Osteoblast (primary cell): ENCODE data around the gene TMEM69. TPM values are rescaled to one million over a fixed set of nuclear protein-coding genes. Genes with fewer than 3 reads are reported as not detected.
"Not testable (repeated sequence)": the region's sequence is repeated elsewhere in the genome, so short reads cannot be mapped to it uniquely, and the experiment has no call there.

ENCODE experiments used
- DNase-seq: peaks from one replicate; pipeline ENCODE4 v3.0.0; 2011; ENCODE audit warnings: low spot score, mixed read lengths; ENCODE audit not compliant: insufficient read length; ENCODE audit errors: missing footprints
- H2AFZ ChIP-seq: 2 replicates; pipeline ENCODE4 v1.6.0; 2011; ENCODE audit warnings: mild to moderate bottlenecking, low read length
- H3K27ac ChIP-seq: 2 replicates; pipeline ENCODE4 v1.5.1; 2011; ENCODE audit warnings: mild to moderate bottlenecking, low read depth, low read length, moderate library complexity
- H3K27me3 ChIP-seq: 2 replicates; pipeline ENCODE4 v1.6.0; 2012; ENCODE audit warnings: mild to moderate bottlenecking, control low read depth, inconsistent platforms, low read length, moderate library complexity; ENCODE audit not compliant: insufficient read depth
- H3K36me3 ChIP-seq: 2 replicates; pipeline ENCODE4 v1.5.1; 2011; ENCODE audit warnings: mild to moderate bottlenecking, low read length, control low read depth, moderate library complexity; ENCODE audit not compliant: insufficient read depth
- H3K4me1 ChIP-seq: 2 replicates; pipeline ENCODE4 v1.5.1; 2011; ENCODE audit warnings: mild to moderate bottlenecking, low read length, control low read depth, moderate library complexity; ENCODE audit not compliant: insufficient read depth
- H3K4me2 ChIP-seq: 2 replicates; pipeline ENCODE4 v1.6.0; 2011; ENCODE audit warnings: mild to moderate bottlenecking, low read length; ENCODE audit not compliant: insufficient read depth
- H3K4me3 ChIP-seq: fragments of 200-600 bp; sonication (generic); 3 replicates; pipeline ENCODE4 v1.5.1; 2012; ENCODE audit warnings: mild to moderate bottlenecking, low read length, inconsistent platforms; ENCODE audit not compliant: insufficient read depth
- H3K79me2 ChIP-seq: 2 replicates; pipeline ENCODE4 v1.6.0; 2012; ENCODE audit warnings: mild to moderate bottlenecking, low read length, control low read depth, inconsistent platforms; ENCODE audit not compliant: insufficient read depth
- H3K9me3 ChIP-seq: 2 replicates; pipeline ENCODE4 v1.5.1; 2011; ENCODE audit warnings: low read depth, low read length, control low read depth
- H4K20me1 ChIP-seq: 2 replicates; pipeline ENCODE4 v1.6.0; 2012; ENCODE audit warnings: mild to moderate bottlenecking, low read length, control low read depth; ENCODE audit not compliant: insufficient read depth
- CTCF ChIP-seq: IDR thresholded peaks from 2 replicates; pipeline ENCODE4 v1.5.1; 2011; ENCODE audit warnings: mild to moderate bottlenecking, low read depth, low read length, moderate library complexity; ENCODE audit errors: extremely low read depth
- total RNA-seq: library from RNA; depleted of rRNA; stranded (reverse); fragments of >200 nt; gene quantifications from 2 replicates; pipeline ENCODE4 v1.2.3, GENCODE V29; 2012

The TMEM69 gene
- total RNA-seq, 1 donor: 10.5 TPM

- peak overlapping the region; percentile 95 for H2AFZ ChIP-seq
- H3K4me1 ChIP-seq: peaks cover 28% of the 10 kb centered on the region
- peak overlapping the region; percentile 95 for H3K27ac ChIP-seq
These were observed 2.5 kb upstream of the TMEM69 start for GRCh38 chr1:45685308-45686014.

GRCh38 chr1:45686015-45686287 lies 2.0 kb upstream of the TMEM69 start:
- Histone ChIP-seq H3K79me2 (peaks cover 84% of the 10 kb centered on the region), H3K4me3 (peak overlapping the region; percentile 99), H3K4me2 (peak overlapping the region; percentile 75), H3K36me3 (no peaks in the 10 kb centered on the region), H3K4me1 (peaks cover 25% of the 10 kb centered on the region), H3K9me3 (no peaks in the 10 kb centered on the region), H2AFZ (peak overlapping the region; percentile 95), H4K20me1 (peaks cover 42% of the 10 kb centered on the region), H3K27me3 (no peaks in the 10 kb centered on the region), H3K27ac (peak overlapping the region; percentile 95)
- no peak for DNase-seq
- TF ChIP-seq CTCF: no peak

More at GRCh38 chr1:45685308-45686014, 2.5 kb upstream of the TMEM69 start:
- H4K20me1 ChIP-seq: peaks cover 47% of the 10 kb centered on the region
- H3K9me3 ChIP-seq: no peaks in the 10 kb centered on the region
- H3K79me2 ChIP-seq: peaks cover 84% of the 10 kb centered on the region
- DNase-seq: peak; percentile 70
- H3K4me2 ChIP-seq: peak overlapping the region; percentile 75
- peak overlapping the region; percentile 99 for H3K4me3 ChIP-seq
- H3K36me3 ChIP-seq: no peaks in the 10 kb centered on the region
- TF ChIP-seq CTCF: no peak
- no peaks in the 10 kb centered on the region for H3K27me3 ChIP-seq

GRCh38 chr1:45686288-45687013 lies 1.5 kb upstream of the TMEM69 start, which contains the start of gene GPBP1L1:
GPBP1L1 (minus strand) TSS chr1:45686533; CDS start chr1:45659087, 27,446 bp downstream.
- Histone ChIP-seq H3K27ac (peak within 1 kb of the TSS; percentile 95), H2AFZ (peak within 1 kb of the TSS; percentile 96), H3K4me2 (peak within 1 kb of the TSS; percentile 75), H4K20me1 (peaks cover 37% of the 10 kb centered on the region), H3K79me2 (peaks cover 84% of the 10 kb centered on the region), H3K27me3 (no peaks in the 10 kb centered on the region), H3K9me3 (no peaks in the 10 kb centered on the region), H3K36me3 (no peaks in the 10 kb centered on the region), H3K4me3 (peak within 1 kb of the TSS; percentile 99), H3K4me1 (peaks cover 25% of the 10 kb centered on the region)
- TF ChIP-seq CTCF: no peak
- peak; percentile 97 for DNase-seq

GRCh38 chr1:45687014-45687753 lies 797 bp upstream of the TMEM69 start:
- peak; percentile 98 for DNase-seq
- H3K4me2 ChIP-seq: peak overlapping the region; percentile 75
- H3K9me3 ChIP-seq: no peaks in the 10 kb centered on the region
- no peaks in the 10 kb centered on the region for H3K36me3 ChIP-seq
- H2AFZ ChIP-seq: peak overlapping the region; percentile 96
- peaks cover 25% of the 10 kb centered on the region for H3K4me1 ChIP-seq
- H3K27ac ChIP-seq: peak overlapping the region; percentile 95
- peak overlapping the region; percentile 99 for H3K4me3 ChIP-seq
- no peaks in the 10 kb centered on the region for H3K27me3 ChIP-seq
- TF ChIP-seq CTCF: no peak
- H4K20me1 ChIP-seq: peaks cover 30% of the 10 kb centered on the region
- H3K79me2 ChIP-seq: peaks cover 78% of the 10 kb centered on the region

GRCh38 chr1:45693811-45694210 lies 5.8 kb downstream of the TMEM69 start:
- H3K27ac ChIP-seq, H3K27me3 ChIP-seq, H3K4me2 ChIP-seq, H4K20me1 ChIP-seq, H3K4me1 ChIP-seq, H2AFZ ChIP-seq, H3K9me3 ChIP-seq, DNase-seq, H3K4me3 ChIP-seq: not testable (repeated sequence)
- Histone ChIP-seq H3K79me2 (peaks cover 28% of the 10 kb centered on the region), H3K36me3 (peaks cover 46% of the 10 kb centered on the region)
